Colonic mucosa (tissue), 4 donors: Measurements from ENCODE around the gene ARHGAP10. TPM values are rescaled to one million over a fixed set of nuclear protein-coding genes. Genes with fewer than 3 reads are reported as not detected.

ENCODE experiments used
- DNase-seq: peaks from one replicate; pipeline ENCODE4 v3.0.0-alpha.2; 2020
- H3K27ac ChIP-seq: fragments of 200-600 bp; one replicate; pipeline ENCODE4 v1.8.0; 2021
- H3K27me3 ChIP-seq: fragments of 200-600 bp; one replicate; pipeline ENCODE4 v1.8.0; 2021
- H3K36me3 ChIP-seq: fragments of 200-600 bp; one replicate; pipeline ENCODE4 v1.8.0; 2021
- H3K4me1 ChIP-seq: fragments of 200-600 bp; one replicate; pipeline ENCODE4 v1.8.0; 2021; ENCODE audit warnings: mild to moderate bottlenecking
- H3K4me3 ChIP-seq: fragments of 200-600 bp; one replicate; pipeline ENCODE4 v1.8.0; 2021
- H3K9ac ChIP-seq, 2 donors: one replicate each; pipeline ENCODE4 v1.7.0; 2013; ENCODE audit warnings: control low read depth in 2 of 2, low read depth in 2 of 2, low read length in 2 of 2
- H3K9me3 ChIP-seq: fragments of 200-600 bp; one replicate; pipeline ENCODE4 v1.8.0; 2021
- intact Hi-C: fragments of 100-400 bp; cut with DNase I; formaldehyde crosslinking; loops from one replicate; pipeline ENCODE4 v1.14.1; 2022
- total RNA-seq, 2 donors: library from RNA; stranded (reverse); fragmentation: NEBNext Ultra II Directional in 1 of 2; extraction: Animal tissue kit (Norgen Biotek cat#: 25700) in 1 of 2; gene quantifications; one replicate each; pipeline ENCODE4 v1.2.1, GENCODE V29; 2021
- TF ChIP-seq, protein P1 (sequence below): fragments of 200-600 bp; IDR thresholded peaks from one replicate; pipeline ENCODE4 v1.8.0; 2022; ENCODE audit warnings: antibody characterized with exemption, mild to moderate bottlenecking
- donor health status: healthy.
- donor health status: DM: no; HTN: no; CAD: no.
- donor health status: DM: no; HTN: no; CAD: no.

ARHGAP10 gene
- total RNA-seq, 2 donors from 2014 or later, result 4.4 to 7.1 TPM

DNA sequence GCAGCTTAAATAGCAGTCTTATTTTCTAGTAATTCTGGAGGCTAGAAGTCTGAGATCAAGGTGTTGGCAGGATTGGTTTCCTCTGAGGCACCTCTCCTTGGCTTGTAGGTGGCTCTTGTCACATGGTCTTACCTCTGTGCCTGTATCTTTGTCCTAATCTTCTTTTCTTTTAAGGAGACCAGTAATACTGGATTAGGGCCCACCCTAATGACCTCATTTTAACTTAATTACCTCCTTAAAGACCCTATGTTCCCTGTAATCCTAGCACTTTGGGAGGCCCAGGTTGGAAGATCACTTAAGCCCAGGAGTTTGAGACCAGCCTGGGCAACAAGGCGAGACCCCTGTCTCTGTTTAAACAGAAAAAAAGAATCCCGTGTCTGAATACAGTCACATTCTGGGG lies 38.9 kb downstream of the ARHGAP10 start:
- H3K4me1 ChIP-seq, result no peaks in the 10 kb centered on the region
- H3K9me3 ChIP-seq, result no peaks in the 10 kb centered on the region
- intact Hi-C loops, result no loop called here
- H3K36me3 ChIP-seq, result no peaks in the 10 kb centered on the region
- TF ChIP-seq, protein P1, sequence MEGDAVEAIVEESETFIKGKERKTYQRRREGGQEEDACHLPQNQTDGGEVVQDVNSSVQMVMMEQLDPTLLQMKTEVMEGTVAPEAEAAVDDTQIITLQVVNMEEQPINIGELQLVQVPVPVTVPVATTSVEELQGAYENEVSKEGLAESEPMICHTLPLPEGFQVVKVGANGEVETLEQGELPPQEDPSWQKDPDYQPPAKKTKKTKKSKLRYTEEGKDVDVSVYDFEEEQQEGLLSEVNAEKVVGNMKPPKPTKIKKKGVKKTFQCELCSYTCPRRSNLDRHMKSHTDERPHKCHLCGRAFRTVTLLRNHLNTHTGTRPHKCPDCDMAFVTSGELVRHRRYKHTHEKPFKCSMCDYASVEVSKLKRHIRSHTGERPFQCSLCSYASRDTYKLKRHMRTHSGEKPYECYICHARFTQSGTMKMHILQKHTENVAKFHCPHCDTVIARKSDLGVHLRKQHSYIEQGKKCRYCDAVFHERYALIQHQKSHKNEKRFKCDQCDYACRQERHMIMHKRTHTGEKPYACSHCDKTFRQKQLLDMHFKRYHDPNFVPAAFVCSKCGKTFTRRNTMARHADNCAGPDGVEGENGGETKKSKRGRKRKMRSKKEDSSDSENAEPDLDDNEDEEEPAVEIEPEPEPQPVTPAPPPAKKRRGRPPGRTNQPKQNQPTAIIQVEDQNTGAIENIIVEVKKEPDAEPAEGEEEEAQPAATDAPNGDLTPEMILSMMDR, result no peak
- no peak overlapping the region for H3K27ac ChIP-seq
- no peak overlapping the region for H3K4me3 ChIP-seq
- no peak overlapping the region for H3K9ac ChIP-seq
- no peaks in the 10 kb centered on the region for H3K27me3 ChIP-seq
- DNase-seq, result no peak

DNA sequence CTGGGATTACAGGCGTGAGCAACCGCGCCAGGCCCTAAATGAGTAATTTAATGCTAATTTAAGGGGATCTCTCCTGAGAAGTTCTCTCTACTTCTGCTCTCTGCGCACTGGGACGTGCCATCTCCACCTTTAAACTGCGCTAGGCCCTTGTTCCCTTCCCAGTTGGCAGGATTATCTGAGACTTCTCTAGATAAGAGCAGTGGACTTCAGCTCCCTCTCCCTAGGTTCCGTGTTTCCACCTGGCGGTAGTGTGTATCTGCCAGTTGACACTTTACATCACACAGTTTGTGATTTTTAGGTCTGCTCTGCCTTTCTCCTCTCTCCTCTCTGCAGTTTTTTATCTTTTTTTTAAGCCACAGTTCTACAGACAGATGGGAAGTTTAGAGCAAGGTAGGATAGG lies 40.2 kb downstream of the ARHGAP10 start:
- no peak overlapping the region for H3K9ac ChIP-seq
- no peaks in the 10 kb centered on the region for H3K27me3 ChIP-seq
- intact Hi-C loops, result no loop called here
- H3K27ac ChIP-seq, result no peak overlapping the region
- TF ChIP-seq, protein P1, result no peak
- no peaks in the 10 kb centered on the region for H3K36me3 ChIP-seq
- H3K4me1 ChIP-seq, result no peaks in the 10 kb centered on the region
- no peaks in the 10 kb centered on the region for H3K9me3 ChIP-seq
- DNase-seq, result no peak
- H3K4me3 ChIP-seq, result no peak overlapping the region

DNA sequence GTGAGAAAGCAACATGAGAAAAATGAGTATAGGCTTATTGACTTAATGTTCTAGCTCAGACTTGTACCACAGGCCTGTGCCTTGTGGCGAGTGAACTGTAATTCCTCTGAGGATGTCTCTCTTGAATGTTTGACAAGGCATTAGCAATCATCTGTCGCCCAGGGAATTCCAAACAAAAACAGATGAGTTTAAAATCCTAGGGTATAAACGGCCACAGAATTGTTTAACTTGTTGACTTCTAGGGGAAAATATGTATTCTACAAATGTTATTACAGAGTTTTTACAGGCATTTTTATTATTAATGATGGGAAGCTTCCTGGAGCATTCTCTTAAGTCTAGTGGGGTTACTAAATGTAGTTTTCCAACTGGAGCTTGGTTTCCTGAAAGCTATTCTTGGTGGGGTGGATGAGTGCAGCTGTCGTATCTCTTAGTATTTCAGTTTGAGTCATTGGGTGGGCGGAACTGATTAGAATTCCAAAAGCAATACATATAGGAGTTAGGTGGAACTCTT lies 40.6 kb downstream of the ARHGAP10 start:
- Histone ChIP-seq H3K4me3 (no peak overlapping the region), H3K36me3 (no peaks in the 10 kb centered on the region), H3K27me3 (no peaks in the 10 kb centered on the region), H3K27ac (no peak overlapping the region), H3K4me1 (no peaks in the 10 kb centered on the region), H3K9ac (no peak overlapping the region), H3K9me3 (no peaks in the 10 kb centered on the region)
- TF ChIP-seq, protein P1, result no peak
- DNase-seq, result no peak
- intact Hi-C loops, result no loop called here

DNA sequence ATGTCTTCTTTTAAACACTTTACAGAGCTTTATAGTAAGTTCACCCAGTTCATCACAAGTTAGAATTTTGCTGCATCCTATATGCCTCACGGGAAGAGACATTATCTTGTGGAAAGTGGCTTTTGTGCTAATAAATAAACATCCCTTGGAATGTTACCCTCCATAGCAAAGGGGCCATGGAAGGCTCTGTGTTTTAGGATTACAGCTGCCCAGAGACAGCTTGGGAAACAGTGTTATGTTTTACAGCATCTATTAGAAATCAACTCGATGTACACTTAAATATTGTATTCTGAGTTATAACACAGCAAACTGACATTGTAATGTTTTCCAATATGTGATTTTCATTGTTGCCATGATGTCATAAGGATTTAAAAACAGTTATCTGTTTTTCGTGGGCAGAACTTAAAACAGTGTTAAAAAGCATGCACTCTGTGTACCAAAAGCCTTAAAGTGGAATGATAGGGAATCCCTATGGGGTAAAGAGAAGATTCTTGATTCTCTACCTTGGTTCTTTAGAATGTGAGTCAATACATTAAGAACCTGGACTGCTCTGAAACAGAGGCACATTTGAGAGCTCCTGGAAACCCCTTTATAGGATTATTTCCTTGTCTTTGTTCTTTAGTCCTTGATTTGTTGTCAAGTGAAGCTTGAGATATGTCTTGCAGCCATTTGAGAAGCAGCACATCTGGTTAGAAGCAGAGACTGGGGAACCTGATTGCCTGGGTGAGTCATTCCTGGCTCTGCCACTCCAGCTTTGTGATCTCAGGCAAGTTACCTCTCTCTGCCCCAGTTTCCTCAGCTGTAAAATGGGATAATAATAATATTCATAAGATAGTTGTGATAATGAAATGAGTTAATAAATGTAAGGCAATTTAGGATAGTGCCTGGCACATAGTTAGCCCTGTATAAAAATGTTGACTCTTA lies 41.6 kb downstream of the ARHGAP10 start:
- no peak overlapping the region for H3K4me3 ChIP-seq
- no peaks in the 10 kb centered on the region for H3K9me3 ChIP-seq
- H3K9ac ChIP-seq, result no peak overlapping the region
- no peak for DNase-seq
- no peak overlapping the region for H3K27ac ChIP-seq
- H3K4me1 ChIP-seq, result no peaks in the 10 kb centered on the region
- intact Hi-C loops, result no loop called here
- H3K27me3 ChIP-seq, result no peaks in the 10 kb centered on the region
- no peaks in the 10 kb centered on the region for H3K36me3 ChIP-seq
- TF ChIP-seq, protein P1, result no peak

DNA sequence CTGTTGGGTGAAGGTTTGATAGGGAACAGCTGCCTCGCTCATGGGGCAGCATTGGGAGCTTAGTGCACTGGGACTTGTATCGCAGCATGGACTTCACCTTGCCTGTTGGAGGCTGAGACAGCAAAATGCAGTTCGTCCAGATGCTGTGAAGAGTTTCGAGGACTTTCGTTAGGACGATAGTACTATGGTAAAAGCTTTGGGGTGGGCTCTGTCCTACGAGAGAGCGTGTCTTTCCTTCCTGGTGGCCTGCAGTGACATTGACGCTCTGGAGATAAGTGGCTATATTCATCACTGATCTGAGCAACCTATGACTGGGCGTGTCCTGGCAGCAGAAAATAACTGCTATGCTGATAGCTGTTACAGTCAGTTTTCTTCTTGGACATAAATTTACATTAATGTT lies 44.8 kb downstream of the ARHGAP10 start:
- Histone ChIP-seq H3K4me1 (no peaks in the 10 kb centered on the region), H3K27ac (no peak overlapping the region)
- intact Hi-C loops, result no loop called here

More for the DNA sequence above, 44.8 kb downstream of the ARHGAP10 start:
- TF ChIP-seq, protein P1, result no peak
- Histone ChIP-seq H3K36me3 (no peaks in the 10 kb centered on the region), H3K9ac (no peak overlapping the region), H3K4me3 (no peak overlapping the region), H3K9me3 (no peaks in the 10 kb centered on the region), H3K27me3 (no peaks in the 10 kb centered on the region)
- no peak for DNase-seq
